G401.6 (cell line): ENCODE data around the gene HMCN2.

Source experiments
- FAIRE-seq: peaks from 2 replicates; lab custom pipeline; 2012; peaks lifted over from hg19 to GRCh38; lab: Jason Lieb, UNC

HMCN2 gene

DNA sequence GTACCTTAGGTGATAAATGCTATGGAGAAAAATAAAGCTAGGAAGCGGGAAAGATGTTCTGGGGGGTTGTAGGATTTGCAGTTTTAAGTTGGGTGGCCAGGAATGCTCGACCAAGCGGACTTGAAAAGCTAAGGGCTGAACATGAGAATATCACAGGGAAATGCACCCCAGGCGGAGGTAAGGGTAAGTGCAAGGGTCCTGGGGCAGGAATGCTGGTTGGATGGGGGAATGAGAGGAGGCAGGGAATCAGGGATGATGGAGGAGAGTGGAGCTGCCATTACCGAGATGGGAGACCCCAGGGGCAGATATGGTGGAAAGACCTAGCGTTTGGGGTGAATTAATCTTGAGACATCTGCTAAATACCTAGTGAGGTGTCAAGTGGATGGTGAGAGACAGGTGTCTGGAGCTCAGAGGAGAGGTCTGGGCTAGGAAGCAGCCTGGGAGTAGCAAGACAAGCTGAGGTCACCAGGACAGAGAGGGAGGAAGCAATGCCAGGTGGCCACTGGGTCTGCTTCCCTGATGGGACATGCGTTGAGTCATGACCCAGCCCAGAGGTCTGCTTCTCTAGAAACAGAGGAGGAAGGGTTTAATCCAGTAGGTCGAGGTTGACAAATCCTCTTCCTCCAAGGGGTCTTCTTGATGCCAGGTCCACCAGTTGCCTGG, 101.5 kb downstream of the HMCN2 start:
- FAIRE-seq: no peak

DNA sequence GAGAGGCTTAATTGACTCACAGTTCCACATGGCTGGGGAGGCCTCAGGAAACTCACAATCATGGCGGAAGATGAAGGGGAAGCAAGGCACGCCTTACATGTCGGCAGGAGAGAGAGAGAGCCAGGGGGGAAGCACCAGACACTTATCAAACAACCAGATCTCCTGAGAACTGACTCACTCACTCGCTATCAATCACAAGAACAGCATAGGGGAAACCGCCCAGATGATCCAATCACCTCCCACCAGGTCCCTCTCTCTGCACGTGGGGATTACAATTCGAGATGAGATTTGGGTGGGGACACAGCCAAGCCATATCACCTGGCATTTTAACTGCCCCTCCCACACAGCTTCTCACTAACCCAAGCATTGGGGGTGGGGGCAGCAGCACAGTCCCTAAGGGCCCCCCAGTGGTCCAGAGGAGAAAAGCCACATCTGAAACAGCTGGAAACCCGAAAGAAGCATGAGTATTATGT, 103.1 kb downstream of the HMCN2 start:
- no peak for FAIRE-seq

DNA sequence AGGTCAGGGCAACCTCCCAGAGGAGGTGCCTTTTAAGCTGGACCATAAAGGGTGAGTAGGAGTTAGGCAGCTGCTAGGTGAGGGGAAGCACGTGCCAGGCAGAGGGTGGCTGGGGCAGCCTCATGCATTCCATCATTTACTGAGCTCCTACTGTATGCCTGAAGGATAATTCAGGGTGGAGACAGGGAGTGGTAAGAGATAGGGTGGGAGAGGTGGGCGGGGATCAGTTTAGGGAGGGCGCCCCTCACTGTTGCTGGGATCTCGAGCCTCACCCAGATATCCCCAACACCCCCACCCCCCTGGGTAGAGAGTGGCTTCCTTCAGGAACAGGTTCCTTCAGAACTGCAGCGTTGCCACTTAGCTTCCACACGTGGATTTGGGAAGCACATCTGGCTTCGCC, 104.7 kb downstream of the HMCN2 start:
- no peak for FAIRE-seq

DNA sequence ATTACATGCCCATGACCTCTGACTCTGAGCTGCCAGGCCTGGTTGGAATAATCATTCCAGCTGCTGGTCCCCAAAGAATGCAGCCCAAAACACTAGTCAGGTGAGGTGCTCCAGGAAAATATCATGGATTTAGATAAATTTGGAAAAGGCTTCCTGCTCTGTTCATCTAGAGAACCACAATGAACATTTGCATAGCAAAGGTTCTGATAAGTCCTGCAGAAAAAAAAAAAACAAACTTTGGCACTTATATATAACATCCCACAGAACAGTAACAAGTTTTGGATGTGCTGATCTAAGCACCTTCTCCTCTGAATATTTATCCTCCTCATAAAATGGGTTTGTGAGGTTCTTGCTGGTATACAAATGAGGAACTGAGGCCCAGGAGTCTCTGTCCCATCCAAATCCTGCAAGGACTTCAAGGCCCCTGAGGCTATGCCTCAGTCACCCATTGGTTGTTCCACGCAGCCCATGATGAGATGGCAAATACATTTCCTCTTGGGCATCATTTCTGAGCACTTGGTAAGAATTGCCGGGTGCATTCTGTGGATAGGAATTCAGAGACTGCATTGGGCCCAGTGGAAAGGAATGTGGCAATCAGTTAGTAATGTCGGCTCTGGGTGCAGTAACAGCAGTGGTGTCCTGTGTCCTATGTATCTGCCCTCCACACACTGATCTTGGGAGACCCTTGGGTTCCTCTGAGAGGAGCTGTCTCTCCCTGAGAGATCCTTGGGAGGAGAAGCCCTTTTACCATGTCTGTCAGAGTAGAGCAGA, 105.8 kb downstream of the HMCN2 start:
- no peak for FAIRE-seq

DNA sequence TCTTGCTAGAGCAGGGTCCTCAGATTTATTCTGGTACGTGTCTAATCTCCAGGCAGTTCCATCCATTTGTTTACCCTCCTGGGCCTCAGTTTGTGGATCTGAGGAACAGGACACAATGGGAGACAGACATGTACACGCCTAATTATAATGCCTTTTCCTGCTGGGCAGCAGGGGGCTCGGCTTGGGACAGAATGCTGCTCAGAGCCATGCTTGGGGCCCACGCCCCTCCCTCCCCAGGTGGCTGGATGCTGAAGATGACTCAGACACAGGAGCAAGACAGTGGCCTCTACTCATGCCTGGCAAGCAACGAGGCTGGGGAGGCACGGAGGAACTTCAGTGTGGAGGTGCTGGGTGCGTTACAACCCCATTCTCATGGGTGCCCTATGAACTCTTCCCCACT, 106.5 kb downstream of the HMCN2 start:
- FAIRE-seq: no peak

DNA sequence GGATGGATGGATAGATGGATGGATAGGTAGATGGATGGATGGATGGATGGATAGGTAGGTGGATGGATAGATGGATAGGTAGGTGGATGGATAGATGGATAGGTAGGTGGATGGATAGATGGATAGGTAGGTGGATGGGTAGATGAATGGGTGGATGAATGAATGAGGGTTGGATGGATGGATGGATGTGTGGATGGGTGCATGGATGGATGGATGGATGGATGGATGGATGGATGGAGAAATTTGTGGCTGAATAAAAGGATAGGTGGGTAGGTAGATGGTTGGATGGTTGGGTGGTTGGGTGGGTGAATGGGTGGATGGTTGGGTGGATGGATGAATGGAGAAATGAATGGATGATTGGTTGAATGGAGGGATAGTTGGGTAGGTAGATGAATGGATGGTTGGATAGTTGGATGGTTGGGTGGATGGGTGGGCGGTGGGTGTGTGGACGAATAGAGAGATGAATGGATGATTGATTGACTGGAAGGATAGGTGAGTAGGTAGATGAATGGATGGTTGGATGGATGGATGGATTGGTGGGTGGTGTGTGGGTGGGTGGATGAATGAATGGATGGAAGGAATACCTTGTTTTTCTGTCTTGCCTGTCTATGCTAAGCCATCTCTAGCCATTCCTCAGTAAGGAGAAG, 108.2 kb downstream of the HMCN2 start:
- no peak for FAIRE-seq

DNA sequence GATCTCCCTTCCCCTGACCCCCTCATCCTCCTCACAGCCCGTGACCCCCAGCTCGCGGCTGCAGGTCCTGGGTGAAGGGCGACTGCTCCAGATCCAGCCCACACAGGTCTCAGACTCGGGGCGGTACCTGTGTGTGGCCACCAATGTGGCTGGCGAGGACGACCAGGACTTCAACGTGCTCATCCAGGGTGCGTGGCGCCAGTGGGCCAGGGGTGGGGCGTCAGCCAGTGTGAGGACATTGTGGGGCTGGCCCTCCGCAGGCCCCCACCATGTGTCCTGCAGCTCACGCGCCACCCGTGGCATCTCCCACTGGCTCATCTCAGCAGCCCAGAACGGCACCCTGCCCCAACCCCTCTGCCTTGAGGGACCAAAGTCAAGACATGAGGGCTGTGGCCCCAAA, 112.1 kb downstream of the HMCN2 start:
- FAIRE-seq: no peak

DNA sequence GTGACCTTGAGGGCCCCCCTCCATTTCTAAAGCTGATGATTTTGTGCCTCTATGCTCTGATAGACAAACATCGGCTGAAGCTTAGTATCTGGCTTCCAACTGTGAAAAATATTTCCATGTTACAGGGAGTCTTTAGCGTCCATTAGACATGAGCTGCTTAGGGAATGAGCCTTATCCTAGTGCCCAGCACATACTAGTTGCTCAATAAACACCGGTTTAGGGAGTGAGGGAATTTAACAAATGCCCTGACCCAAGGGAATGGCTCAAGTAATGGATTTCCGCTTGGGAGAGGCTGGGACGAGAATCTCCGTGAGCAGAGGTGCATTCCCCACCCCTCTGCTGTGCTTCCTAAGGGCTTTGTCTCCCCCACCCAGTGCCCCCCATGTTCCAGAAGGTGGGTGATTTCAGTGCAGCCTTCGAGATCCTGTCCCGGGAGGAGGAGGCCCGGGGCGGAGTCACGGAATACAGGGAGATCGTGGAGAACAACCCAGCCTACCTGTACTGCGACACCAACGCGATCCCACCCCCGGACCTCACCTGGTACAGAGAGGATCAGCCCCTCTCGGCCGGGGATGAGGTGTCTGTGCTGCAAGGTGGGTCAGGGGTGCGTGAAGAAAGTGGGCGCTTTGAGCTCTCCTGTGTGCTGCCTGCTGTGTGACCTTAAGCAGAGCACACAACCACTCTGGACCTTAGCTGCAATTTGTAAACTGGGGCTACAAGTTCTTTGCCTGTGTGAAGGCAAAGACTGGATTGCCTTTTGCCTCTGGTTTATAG, 113.5 kb downstream of the HMCN2 start:
- FAIRE-seq: no peak

DNA sequence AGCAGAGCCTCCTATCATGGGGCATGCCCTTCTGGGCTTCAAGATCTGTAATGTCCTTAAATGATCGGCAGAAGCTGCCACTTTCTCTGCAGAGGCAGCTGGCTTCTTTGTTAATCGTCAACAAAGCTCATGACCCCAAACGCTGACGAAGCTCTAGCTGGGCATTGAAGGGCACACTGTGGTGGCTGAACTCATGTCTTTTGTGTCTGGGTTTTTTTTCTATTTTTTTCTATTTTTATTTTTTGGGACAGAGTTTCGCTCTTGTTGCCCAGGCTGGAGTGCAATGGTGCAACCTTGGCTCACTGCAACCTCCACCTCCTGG, 114.0 kb downstream of the HMCN2 start:
- no peak for FAIRE-seq

DNA sequence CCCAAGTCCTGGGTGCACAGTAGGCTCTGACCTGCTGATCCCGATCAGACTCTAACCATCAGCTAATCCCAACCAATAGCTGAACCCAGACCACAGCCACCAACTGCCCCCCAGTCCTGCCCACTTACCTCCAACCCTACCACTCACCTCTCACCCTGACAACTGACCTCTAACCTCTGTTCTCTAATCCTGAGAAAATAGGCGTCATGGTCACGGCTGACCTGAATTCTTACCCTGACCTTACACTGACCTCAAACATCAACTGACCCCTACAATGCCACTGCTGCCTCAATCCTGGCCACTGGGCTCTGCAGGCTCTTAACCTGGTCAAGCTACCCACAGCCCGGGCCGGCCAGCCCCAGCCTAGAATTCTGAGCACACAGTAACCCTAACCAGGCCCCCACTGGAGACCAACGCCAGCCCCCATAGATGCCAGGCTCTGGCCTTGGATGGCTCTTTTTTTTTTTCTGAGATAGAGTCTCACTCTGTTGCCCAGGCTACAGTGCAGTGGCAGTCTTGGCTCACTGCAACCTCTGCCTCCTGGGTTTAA, 115.4 kb downstream of the HMCN2 start:
- no peak for FAIRE-seq

DNA sequence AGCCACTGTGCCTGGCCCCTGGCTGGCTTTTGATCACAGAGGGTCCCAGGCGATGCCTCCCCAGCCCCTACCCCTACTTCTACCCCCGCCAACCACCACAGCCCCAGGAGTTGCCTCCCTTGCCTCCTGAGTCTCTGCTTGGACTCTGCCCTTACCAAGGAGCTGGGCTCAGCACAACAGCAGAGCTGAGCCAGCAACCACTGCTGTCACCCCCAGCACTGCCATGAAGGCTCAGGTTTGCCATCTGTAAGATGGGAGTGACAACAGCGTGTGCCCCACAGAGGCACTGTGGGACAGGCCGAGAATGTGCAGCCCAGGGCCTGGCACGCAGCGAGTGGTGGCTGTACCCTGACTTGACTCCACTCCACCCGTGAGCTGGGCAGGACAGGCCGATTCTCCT, 116.1 kb downstream of the HMCN2 start:
- FAIRE-seq: no peak

DNA sequence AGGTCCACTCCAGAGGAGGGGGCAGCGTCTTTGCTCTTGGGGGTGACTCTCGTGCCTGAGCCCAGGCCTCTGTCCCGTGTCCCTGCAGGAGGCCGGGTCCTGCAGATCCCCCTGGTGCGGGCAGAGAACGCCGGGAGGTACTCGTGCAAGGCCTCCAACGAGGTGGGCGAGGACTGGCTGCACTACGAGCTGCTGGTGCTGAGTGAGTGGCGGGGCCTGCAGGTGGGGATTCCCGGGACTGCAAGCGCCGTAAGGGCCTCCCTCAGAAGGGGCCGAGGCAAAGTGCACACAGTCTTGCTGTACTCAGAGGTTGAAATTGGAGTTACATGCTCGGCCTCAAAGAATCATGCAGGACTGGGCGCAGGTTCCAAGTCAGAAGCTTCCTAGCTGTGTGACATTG, 116.5 kb downstream of the HMCN2 start:
- FAIRE-seq: no peak

DNA sequence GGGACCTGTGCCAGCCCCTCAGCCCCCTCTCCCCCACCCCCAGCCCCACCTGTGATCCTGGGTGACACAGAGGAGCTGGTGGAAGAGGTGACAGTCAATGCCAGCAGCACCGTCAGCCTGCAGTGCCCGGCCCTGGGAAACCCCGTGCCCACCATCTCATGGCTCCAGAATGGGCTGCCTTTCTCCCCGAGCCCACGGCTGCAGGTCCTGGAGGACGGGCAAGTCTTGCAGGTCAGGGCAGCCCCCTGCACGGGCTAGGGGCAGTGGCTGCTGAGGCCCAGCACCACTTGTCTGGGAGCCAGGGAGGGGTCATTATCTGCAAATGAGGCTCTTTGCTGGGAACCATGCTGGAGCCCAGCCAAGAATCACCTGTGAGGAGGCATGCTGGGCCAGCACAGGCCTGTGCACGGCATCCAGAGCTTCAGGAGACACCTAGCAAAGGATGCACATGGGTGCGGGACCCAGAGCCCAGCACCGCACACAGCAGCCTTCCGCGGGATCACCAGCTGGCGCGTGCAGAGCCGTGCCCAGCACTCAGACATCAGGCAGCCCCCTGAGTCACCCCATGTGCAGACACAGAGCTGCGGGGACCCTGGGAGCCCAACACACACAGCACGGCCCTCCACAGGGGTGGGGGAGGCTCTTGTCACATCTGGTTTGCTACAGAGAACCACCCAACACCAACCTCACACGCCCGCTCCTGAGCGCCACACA, 117.2 kb downstream of the HMCN2 start:
- no peak for FAIRE-seq

DNA sequence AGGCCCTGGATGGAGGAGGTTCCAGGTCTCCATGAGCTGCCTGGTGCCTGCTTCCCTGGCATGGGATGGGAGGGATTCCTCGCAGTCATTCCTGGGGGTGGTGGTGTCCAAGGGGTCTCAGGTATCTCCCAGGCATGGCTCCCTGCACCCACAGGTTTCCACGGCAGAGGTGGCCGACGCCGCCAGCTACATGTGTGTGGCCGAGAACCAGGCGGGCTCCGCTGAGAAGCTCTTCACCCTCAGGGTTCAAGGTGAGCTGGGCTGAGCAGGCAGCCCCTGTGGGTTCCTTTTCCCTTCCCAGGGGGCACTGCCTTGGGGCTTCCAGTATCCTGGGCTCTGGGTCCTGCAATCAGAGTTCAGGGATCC, 117.8 kb downstream of the HMCN2 start:
- FAIRE-seq: no peak

DNA sequence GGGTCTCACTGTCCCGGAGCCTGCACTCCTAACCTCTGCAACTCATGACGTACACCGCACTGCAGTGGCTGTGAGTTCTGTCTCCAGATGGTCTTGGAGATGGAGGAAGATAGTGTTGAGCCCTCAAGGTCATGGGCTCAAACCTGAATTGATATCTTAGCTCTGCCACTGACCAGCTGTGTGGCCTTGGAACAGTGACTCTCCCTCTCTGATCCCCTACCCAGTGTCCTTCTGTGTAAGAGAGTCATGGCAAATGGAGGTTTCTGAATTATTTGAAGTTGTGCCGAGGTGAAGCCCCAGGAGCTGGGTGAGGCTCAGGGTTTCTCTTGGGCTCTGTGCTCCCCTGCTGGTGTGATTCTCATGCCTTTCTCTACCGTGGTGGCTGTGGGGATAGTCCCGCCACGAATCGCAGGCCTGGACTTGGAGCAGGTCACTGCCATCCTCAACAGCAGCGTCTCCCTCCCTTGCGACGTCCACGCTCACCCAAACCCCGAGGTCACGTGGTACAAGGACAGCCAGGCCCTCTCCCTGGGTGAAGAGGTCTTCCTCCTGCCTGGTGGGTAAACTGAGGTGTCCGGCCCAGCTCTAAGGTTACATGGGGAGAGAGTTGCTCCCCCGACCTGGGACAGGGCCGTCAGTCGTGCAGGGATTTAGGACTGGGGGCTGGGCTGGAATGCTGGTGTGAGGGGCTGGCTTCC, 118.6 kb downstream of the HMCN2 start:
- FAIRE-seq: no peak

DNA sequence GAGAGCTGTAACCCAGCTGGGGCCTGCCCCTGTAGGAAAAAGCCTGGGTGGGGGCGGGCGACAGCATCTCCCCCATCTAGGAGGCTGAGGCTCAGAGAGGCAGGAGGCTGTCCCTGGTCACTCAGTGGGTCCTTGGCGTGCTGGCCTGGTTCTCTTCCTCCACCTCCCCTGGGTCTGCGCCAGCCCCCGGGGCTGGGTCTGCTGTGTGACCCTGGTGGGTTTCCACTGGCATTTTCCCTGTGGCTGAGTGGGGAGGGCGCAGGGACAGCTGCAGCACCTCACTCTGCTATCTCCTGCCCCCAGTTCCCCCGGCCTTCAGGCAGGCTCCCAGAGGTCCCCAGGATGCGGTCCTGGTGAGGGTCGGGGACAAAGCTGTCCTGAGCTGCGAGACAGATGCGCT, 119.7 kb downstream of the HMCN2 start:
- FAIRE-seq: no peak

DNA sequence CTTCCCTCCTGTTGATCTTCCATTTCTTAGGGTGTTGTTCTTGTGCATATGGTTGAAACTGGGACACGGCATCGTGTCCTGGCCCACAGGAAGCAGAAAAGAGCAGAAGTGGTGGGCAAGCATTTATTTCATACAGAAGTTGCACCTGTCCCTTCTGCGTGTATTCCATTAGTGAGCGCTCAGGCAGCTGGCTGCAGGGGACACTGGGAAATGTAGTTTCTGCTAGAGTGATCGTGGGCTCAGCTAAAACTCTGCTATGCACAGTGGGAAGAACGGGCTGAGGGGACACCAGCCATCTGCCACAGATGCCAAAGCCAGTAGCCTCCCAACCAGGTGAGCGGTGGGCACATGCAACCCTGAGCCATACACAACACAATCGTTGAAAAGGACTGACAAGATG, 121.8 kb downstream of the HMCN2 start:
- FAIRE-seq: no peak

DNA sequence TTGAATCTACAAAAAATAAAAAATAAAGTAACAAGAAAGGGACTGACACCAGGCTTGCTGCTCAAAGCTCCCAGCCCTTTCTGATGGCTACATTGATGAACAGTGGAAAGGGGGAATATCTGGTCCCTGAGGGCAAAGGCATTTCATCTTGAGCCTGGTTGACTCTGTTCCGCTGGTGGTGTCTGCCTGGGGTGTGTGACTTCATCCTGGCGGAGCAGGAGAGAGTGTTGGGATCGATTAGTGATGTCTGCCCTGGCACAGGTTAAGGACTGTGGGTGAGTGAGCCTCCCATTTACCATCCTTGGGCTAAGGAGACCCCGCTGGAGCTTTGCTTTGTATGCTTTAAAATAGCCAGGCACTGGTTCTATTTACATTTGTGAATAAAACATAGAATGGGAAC, 122.3 kb downstream of the HMCN2 start:
- no peak for FAIRE-seq

DNA sequence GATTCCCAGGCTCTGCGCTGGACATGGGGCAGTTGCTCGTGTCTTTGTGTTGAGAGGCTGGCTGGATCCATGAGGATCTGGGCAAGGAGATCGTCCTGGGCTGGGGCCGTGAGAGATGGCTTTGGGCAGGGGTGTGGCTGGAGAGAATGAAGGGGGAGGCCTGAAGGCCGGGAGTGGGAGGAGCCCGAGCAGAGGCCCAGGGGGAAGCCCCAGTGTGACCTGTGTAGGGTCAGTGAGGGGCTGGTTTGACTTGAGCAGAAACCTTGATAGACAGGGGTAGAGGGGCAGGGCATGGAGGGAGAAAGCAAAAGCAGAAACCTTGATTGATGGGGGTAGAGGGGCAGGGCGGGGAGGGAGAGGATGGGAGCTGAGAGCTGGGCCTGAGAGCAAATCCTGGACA, 124.8 kb downstream of the HMCN2 start:
- no peak for FAIRE-seq

DNA sequence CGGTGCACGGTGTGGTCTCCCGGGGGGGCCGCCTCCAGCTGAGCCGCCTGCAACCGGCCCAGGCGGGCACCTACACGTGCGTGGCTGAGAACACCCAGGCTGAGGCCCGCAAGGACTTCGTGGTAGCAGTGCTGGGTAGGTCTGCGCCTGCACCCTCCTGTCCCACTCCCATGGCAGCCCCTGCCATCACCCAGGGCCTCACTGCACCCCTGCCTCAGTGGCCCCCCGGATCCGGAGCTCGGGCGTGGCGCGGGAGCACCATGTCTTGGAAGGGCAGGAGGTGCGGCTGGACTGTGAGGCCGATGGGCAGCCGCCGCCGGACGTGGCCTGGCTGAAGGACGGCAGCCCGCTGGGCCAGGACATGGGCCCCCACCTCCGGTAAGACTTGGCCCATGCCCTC, 125.4 kb downstream of the HMCN2 start:
- FAIRE-seq: no peak

DNA sequence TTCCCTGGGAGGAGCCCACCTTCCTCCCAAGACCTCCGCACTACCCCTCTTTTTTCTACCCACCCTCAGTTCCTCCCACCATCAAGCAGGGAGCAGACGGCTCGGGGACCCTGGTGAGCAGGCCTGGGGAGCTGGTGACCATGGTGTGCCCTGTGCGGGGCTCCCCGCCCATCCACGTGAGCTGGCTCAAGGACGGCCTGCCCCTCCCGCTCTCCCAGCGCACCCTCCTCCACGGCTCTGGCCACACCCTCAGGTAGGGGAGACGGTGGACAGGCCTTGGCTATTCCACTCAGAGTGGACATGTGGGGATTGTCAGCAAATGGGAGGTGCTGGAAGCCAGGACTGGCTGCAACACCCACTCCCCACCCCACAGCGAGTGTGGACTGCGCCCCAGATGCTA, 126.3 kb downstream of the HMCN2 start:
- FAIRE-seq: no peak
